Measurements from ENCODE around the gene SLC16A9. TPM values are rescaled to one million over a fixed set of nuclear protein-coding genes. Genes with fewer than 3 reads are reported as not detected.
A peak's percentile ranks its signal among the peaks of the same experiment; 100 is the strongest.

SLC16A9 gene
- total RNA-seq, 1 experiment from 2014 or later = 0.80 TPM

DNA sequence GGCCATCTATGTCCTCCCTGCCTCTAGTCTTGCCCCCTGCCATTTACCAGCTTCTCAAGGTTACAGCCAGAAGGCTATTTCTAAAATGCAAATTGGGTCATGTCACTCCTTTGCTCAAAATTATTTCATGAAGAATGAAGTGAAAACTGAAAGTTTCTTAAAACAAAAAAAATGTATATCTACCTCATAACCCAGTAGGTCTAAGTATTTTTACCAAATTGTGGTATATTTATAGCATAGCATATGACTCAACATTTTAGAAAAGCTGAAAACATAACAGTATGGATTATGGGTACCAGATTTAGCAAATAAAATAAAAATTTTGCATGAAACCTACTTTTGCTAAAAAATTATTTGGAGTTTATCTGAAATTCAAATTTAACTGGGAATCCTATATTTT is 78.4 kb downstream of the SLC16A9 start:
- DNase-seq (ENCODE audit: low read depth) = no peak

GRCh38 chr10:59628965-59629364 is 80.7 kb downstream of the SLC16A9 start:
- no peak for DNase-seq (ENCODE audit: low read depth)

- no peak for DNase-seq (ENCODE audit: low read depth)
Observed at GRCh38 chr10:59628456-59628855, 81.2 kb downstream of the SLC16A9 start.

DNA sequence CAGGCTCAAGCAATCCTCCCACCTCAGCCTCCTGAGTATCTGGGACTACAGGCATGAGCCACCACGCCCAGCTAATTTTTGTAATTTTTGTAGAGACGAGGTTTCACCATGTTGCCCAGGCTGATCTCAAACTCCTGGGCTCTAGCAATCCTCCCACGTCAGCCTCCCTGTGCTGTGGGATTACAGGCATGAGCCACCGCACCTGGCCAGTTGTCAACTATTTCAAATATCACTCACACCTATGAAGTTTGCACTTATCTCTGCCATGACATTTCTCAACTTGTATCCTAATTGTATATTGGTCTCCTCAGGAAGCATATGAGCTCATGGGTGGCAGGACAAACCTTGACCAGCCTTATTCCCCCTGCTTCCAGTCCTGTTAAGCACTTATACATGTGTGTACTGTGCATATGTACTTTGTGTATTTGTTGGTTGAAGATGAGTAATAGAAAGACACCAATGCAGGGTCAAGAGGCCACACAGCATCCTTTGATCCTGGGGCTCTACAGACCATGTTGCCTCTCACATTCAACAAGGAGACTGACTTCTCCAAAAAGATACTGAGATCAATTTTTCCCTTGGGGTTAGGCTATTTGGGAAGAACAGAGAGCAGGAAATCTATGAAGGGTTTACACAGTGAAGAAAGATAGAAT is 82.2 kb downstream of the SLC16A9 start:
- DNase-seq (ENCODE audit: low read depth) = no peak

DNA sequence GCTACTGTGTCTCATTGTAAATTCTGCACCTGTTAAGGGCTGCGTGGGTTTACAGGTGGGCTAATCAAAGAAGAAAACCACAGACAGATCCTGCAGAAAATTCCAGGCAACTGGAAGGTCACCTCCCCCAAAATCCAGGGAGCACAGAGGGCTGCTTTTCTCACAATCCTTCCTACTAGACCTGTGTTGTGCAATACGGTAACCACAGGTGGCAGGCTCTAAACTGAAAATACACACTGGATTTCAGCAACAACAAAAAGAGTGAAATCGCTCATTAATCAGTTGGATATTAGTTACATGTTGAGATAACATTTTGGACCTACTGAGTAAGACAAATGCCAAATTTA is 83.2 kb downstream of the SLC16A9 start:
- no peak for DNase-seq (ENCODE audit: low read depth)

DNA sequence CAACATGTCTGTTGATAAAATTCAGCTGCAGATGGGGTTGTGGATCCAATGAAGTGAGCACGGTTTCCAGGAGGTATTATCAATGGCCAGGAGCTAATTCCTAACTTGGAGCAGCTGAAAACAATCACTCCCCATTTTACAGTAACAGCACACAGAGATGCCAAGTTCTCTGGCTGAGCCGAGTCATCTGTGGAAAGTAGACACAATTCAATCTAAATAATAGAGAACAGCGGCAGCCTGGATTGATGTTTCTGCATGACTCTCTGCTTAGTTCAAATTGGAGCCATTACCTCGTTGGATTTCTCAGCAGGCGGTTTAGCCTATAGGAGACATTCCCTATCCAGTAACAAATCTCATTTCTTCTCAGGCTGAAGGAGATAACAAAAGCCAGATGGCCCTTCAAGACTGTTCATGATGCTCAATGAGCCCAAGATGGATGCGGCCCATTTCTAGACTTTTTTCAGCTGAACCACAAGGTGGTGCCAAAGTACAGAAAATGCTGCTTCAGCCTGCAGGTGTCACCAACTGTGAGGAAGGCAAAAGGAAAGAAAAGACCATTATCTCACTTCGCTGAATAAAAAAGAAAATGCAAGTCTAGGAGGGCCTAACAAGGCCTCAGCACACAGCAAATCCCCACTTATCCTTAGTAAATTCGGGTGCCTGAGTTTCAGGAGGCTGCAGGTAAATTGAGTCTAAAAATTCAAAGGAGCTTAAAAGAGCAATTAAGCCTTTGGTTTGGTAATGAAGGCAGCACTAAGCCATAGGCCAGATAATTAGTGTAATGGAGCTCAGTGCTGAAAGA is 83.7 kb downstream of the SLC16A9 start:
- DNase-seq (ENCODE audit: low read depth) = peak; percentile 52

DNA sequence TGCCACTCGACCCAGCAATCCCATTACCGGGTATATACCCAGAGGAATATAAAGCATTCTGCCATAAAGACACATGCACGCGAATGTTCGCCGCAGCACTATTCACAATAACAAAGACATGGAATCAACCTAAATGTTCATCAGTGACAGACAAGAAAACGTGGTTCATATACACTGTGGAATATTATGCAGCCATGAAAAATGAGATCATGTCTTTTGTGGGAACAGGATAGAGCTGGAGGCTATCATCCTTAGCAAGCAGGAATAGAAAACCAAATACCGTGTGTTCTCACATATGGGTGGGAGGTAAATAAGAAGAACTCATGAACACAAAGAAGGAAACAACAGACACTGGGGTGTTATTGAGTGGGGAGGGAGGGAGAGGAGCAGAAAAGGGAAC is 84.7 kb downstream of the SLC16A9 start:
- DNase-seq (ENCODE audit: low read depth) = no peak

DNA sequence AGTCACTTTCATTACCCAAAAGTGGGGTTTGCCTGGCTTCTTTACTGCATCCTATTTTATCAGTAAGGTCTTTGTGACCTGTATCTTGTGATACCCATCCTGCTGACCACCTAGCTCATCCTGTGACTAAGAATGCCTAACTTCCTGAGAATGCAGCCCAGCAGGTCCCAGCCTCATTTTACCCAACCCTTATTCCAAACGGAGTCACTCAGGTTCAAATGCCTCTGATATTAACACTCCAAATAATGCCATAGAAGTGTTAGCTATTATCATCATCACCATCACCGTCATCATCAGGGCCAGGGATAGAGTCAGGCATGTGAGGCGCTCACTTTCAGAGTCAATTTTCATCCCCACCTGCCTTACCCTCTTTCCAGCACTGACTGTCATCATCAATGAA is 85.5 kb downstream of the SLC16A9 start:
- no peak for DNase-seq (ENCODE audit: low read depth)

- DNase-seq (ENCODE audit: low read depth) = no peak
Observed at GRCh38 chr10:59623133-59624121, 86.2 kb downstream of the SLC16A9 start.

DNA sequence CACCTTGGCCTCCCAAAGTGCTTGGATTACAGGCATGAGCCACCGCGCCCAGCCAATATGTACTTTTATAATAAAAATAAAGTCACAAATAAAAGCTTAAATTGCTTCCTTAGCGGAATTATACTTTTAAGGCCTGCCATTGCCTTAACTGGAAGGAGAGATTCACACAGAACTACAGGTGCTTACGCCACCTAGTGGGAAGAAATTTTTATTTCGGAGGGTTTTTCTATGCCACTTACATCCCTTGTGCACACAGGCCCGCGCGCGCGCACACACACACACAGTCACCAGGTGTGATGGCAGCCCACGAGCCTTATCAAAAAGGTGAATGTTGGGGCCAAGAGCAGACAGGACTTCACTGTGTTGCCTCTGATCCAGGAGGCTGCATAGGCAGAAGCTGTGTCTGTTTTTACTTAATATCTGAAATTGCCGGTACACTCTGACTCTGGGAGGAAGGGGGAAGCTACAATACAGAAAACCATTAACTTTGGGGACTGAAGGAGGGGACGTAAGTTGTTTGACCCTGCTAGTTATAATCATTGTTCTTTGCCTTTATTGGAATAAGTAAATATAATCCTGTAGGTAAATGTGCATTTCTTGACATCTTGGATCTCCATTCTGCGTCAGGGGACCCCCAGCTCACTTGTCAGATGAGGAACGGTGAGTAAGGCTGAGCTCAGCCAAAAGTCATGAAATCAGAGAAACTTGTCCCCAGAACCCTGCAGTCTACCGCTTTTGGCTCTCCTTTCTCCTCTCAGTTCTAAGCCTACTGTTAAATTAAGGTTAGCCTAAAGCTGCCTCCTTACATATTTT is 87.1 kb downstream of the SLC16A9 start:
- peak; percentile 59 for DNase-seq (ENCODE audit: low read depth)

DNA sequence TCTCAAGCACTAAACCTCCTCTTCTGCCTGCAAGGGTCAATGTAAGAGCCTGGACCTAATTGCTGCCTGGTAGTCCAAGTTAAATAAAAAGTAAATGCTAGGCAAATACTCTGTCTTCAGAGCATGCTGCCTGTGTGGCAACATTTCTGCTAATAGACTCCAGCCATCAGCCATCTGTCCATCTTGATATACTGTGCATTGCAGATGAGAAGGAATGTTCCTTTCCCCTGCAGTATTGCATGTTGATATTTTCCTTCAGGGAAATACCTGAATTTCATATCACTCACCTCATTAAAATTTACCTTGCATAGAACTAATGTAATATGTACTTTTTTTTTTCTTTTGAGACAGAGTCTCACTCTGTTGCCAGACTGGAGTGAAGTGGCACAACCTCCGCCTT is 87.9 kb downstream of the SLC16A9 start:
- no peak for DNase-seq (ENCODE audit: low read depth)

DNA sequence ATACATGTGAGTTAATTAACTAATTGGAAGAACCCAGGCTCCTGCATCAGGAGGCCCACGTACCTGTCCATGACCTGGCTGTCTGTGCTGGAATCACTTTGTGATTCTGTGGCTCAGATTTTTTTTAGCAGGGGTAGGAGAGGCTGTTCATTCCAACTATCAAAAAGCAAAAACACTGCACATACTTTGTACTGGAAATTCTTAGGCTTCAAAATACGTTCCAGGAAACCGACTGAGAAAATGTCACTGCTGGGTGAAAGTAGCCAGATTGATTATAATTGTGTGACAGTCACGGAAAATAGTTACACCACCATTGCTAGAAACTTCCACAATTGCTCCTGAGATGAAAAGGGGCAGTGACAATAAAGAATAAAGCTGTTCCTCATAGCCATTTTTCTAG is 91.0 kb downstream of the SLC16A9 start:
- DNase-seq (ENCODE audit: low read depth) = no peak

DNA sequence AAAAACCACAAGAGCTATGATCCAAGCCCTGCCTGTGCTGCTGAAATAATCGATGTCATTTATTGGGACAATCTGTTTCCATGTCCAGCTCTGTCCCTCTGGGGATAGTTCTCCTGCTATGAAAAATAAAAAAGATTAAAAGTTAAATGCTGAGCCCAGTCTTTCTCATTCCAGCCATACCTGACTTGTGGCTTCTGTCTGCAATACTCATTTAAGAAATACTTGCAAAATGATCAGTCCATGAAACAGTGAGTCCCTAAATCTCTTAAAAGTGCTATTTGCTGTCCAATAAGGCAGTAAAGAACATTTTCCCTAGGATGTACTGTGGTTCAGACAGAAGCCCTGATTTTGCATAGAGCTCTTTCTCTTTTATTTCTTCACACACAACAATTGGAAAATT is 91.7 kb downstream of the SLC16A9 start:
- DNase-seq (ENCODE audit: low read depth) = no peak

DNA sequence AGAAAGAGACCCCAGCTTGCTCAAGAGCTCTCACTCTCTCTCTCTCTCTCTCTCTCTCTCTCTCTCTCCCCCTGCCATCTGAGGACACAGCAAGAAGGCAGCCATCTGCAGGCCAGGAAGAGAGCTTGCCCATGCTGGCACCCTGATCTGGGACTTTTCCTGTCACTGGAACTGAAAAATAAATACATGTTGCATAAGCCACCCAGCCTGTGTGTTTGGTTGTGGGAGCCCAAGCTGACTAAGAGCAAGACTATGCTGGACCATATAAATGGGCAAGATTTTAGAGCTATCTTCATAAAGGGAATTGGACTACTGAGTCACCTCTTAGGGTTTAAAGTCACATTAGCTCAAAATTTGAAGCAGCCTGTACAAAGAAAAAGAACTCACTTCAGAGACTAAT is 98.6 kb downstream of the SLC16A9 start:
- DNase-seq (ENCODE audit: low read depth) = no peak

DNA sequence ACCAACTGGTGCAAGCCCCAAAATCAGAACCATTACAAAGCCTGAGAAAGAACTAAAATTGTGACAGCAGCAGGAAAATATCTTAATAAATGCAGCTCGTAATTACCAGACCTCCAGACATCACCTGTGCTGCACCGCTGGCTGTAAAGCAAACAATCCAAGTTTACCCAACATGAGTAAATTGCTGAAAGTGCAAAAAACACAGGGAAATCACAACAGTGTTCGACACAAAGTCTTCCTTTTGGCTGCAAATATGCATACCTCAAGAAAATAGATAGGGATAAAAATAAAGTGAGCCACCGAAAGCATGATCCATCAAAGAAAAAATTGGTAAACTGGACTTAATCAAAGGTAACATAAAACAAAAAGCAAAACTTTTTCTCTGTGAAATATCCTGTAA is 101.7 kb downstream of the SLC16A9 start:
- no peak for DNase-seq (ENCODE audit: low read depth)

GRCh38 chr10:59606551-59606961 is 103.1 kb downstream of the SLC16A9 start:
- DNase-seq (ENCODE audit: low read depth) = peak; percentile 50

- DNase-seq (ENCODE audit: low read depth) = no peak
Observed at GRCh38 chr10:59601985-59602384, 107.7 kb downstream of the SLC16A9 start.
